ENCODE results near the gene ZFAND2B.

ZFAND2B gene

GRCh38 chr2:219246559-219246958 lies 40.0 kb downstream of the ZFAND2B start:
- peak overlapping the region; percentile 91 for H3K4me3 ChIP-seq (ENCODE audit: control insufficient read depth, low read depth, low read length)
- TF ChIP-seq CTCF (conservative IDR thresholded peaks at IDR 0.05; ENCODE audit: control insufficient read depth, insufficient read depth, low read depth, low read length): no peak
- DNase-seq (ENCODE audit: low read depth): no peak

GRCh38 chr2:219247678-219248642 lies 41.4 kb downstream of the ZFAND2B start:
- no peak for DNase-seq (ENCODE audit: low read depth)
- H3K4me3 ChIP-seq (ENCODE audit: control insufficient read depth, low read depth, low read length): no peak overlapping the region
- TF ChIP-seq CTCF (conservative IDR thresholded peaks at IDR 0.05; ENCODE audit: control insufficient read depth, insufficient read depth, low read depth, low read length): no peak

- H3K4me3 ChIP-seq (ENCODE audit: control insufficient read depth, low read depth, low read length): no peak overlapping the region
- TF ChIP-seq CTCF (conservative IDR thresholded peaks at IDR 0.05; ENCODE audit: control insufficient read depth, insufficient read depth, low read depth, low read length): no peak
- no peak for DNase-seq (ENCODE audit: low read depth)
Observed at GRCh38 chr2:219248845-219249202, 42.2 kb downstream of the ZFAND2B start.

- peak; percentile 83 for DNase-seq (ENCODE audit: low read depth)
- TF ChIP-seq CTCF (conservative IDR thresholded peaks at IDR 0.05; ENCODE audit: control insufficient read depth, insufficient read depth, low read depth, low read length): no peak
- no peak overlapping the region for H3K4me3 ChIP-seq (ENCODE audit: control insufficient read depth, low read depth, low read length)
Observed at GRCh38 chr2:219249203-219249980, 42.8 kb downstream of the ZFAND2B start.

GRCh38 chr2:219250049-219250781 lies 43.6 kb downstream of the ZFAND2B start:
- no peak for DNase-seq (ENCODE audit: low read depth)
- H3K4me3 ChIP-seq (ENCODE audit: control insufficient read depth, low read depth, low read length): no peak overlapping the region
- no peak for TF ChIP-seq CTCF (conservative IDR thresholded peaks at IDR 0.05; ENCODE audit: control insufficient read depth, insufficient read depth, low read depth, low read length)

GRCh38 chr2:219251656-219252055 lies 45.1 kb downstream of the ZFAND2B start:
- no peak overlapping the region for H3K4me3 ChIP-seq (ENCODE audit: control insufficient read depth, low read depth, low read length)
- DNase-seq (ENCODE audit: low read depth): no peak
- no peak for TF ChIP-seq CTCF (conservative IDR thresholded peaks at IDR 0.05; ENCODE audit: control insufficient read depth, insufficient read depth, low read depth, low read length)
